Keratinocyte (primary cell): Measurements from ENCODE around the gene TADA2B. TPM values are rescaled to one million over a fixed set of nuclear protein-coding genes. Genes with fewer than 3 reads are reported as not detected.

Experiments used
- DNase-seq: peaks from one replicate; pipeline ENCODE4 v3.0.0-alpha.2; 2011; ENCODE audit warnings: low read depth, missing footprints, low spot score
- FAIRE-seq: peaks from 2 replicates; lab custom pipeline; 2011; peaks lifted over from hg19 to GRCh38; lab: Jason Lieb, UNC
- H2AFZ ChIP-seq: 2 replicates; pipeline ENCODE4 v1.6.0; 2012; ENCODE audit warnings: low read length, control low read depth, inconsistent platforms; ENCODE audit not compliant: control insufficient read depth
- H3K27ac ChIP-seq: 2 replicates; pipeline ENCODE4 v1.5.1; 2011; ENCODE audit warnings: low read length; ENCODE audit not compliant: control insufficient read depth, insufficient read depth
- H3K27me3 ChIP-seq: 3 replicates; pipeline ENCODE4 v1.6.0; 2011; ENCODE audit warnings: low read length; ENCODE audit not compliant: control insufficient read depth, insufficient read depth; ENCODE audit errors: extremely low read depth
- H3K36me3 ChIP-seq, 2 experiments: 2 replicates in 1 of 2; 3 replicates in 1 of 2; pipeline ENCODE4 v1.5.1; 2011; ENCODE audit warnings: low read length in 2 of 2, mild to moderate bottlenecking in 1 of 2; ENCODE audit not compliant: control insufficient read depth in 2 of 2, insufficient read depth in 2 of 2; ENCODE audit errors: extremely low read depth in 1 of 2
- H3K4me1 ChIP-seq: 3 replicates; pipeline ENCODE4 v1.5.1; 2011; ENCODE audit warnings: low read length; ENCODE audit not compliant: control insufficient read depth, insufficient read depth; ENCODE audit errors: extremely low read depth
- H3K4me2 ChIP-seq: 3 replicates; pipeline ENCODE4 v1.6.0; 2011; ENCODE audit warnings: low read depth, low read length; ENCODE audit not compliant: control insufficient read depth, insufficient read depth; ENCODE audit errors: extremely low read depth
- H3K4me3 ChIP-seq, 3 experiments: fragments of 200-600 bp in 1 of 3; sonication (generic) in 1 of 3; 2 replicates in 2 of 3; 3 replicates in 1 of 3; pipeline ENCODE4 v1.5.1; 2011 to 2016; ENCODE audit warnings: low read length in 3 of 3, mild to moderate bottlenecking in 3 of 3, control low read depth in 2 of 3, inconsistent platforms in 1 of 3, low read depth in 1 of 3, mixed read lengths in 1 of 3, mixed run types in 1 of 3, moderate library complexity in 1 of 3; ENCODE audit not compliant: control insufficient read depth in 2 of 3, insufficient read depth in 2 of 3; ENCODE audit errors: extremely low read depth in 1 of 3
- H3K79me2 ChIP-seq: 2 replicates; pipeline ENCODE4 v1.6.0; 2012; ENCODE audit warnings: low read length; ENCODE audit not compliant: control insufficient read depth, insufficient read depth
- H3K9ac ChIP-seq: 3 replicates; pipeline ENCODE4 v1.6.0; 2011; ENCODE audit warnings: low read length; ENCODE audit not compliant: control insufficient read depth, insufficient read depth; ENCODE audit errors: extremely low read depth
- H3K9me1 ChIP-seq: 3 replicates; pipeline ENCODE4 v1.6.0; 2011; ENCODE audit warnings: low read length; ENCODE audit not compliant: control insufficient read depth, insufficient read depth; ENCODE audit errors: extremely low read depth
- H3K9me3 ChIP-seq: 2 replicates; pipeline ENCODE4 v1.5.1; 2012; ENCODE audit warnings: low read depth, low read length; ENCODE audit not compliant: control insufficient read depth
- H4K20me1 ChIP-seq: 3 replicates; pipeline ENCODE4 v1.6.0; 2011; ENCODE audit warnings: low read length; ENCODE audit not compliant: control insufficient read depth, insufficient read depth; ENCODE audit errors: extremely low read depth
- EZH2 ChIP-seq: IDR thresholded peaks from one replicate; pipeline ENCODE4 v1.6.1; 2012; ENCODE audit warnings: inconsistent platforms, mild to moderate bottlenecking, low read length, moderate library complexity
- dilution Hi-C: fragments of 300-500 bp; cut with MboI; formaldehyde crosslinking; loops from one replicate; pipeline ENCODE4 v1.7.0; 2020; ENCODE audit warnings: low sequenced_read_pairs; ENCODE audit not compliant: extremely low pct_ligation_motif_present
- polyA plus RNA-seq, 5 experiments: library from polyadenylated mRNA; depleted of rRNA in 3 of 5; stranded (reverse) in 3 of 5; stranded (forward) in 1 of 5; unstranded in 1 of 5; fragments of >200 nt; gene quantifications; 1 replicate in 1 of 5; 2 replicates in 3 of 5; 3 replicates in 1 of 5; pipeline versions ENCODE4 v1.2.1 to v1.2.3, GENCODE V29; 2011 to 2012; ENCODE audit warnings: missing spikeins in 2 of 5, low read depth in 1 of 5, low replicate concordance in 1 of 5
- TF ChIP-seq, protein P1 (sequence below), 3 experiments: IDR thresholded peaks in 1 of 3; conservative IDR thresholded peaks in 1 of 3; optimal IDR thresholded peaks in 1 of 3; 2 replicates in 2 of 3; 3 replicates in 1 of 3; pipeline versions ENCODE3 to v1.5.1; 2011; ENCODE audit warnings: low read length in 3 of 3, mild to moderate bottlenecking in 3 of 3, moderate library complexity in 2 of 3, control low read depth in 1 of 3, inconsistent platforms in 1 of 3; ENCODE audit not compliant: insufficient read depth in 2 of 3; ENCODE audit errors: extremely low read depth in 1 of 3

TADA2B gene
- polyA plus RNA-seq, 1 donor (not counting 4 experiments of a cell fraction or from before 2014, with no cell fraction given) = 5.3 TPM

GRCh38 chr4:7066493-7066892 lies 23.3 kb downstream of the TADA2B start:
- TF ChIP-seq, protein P1, sequence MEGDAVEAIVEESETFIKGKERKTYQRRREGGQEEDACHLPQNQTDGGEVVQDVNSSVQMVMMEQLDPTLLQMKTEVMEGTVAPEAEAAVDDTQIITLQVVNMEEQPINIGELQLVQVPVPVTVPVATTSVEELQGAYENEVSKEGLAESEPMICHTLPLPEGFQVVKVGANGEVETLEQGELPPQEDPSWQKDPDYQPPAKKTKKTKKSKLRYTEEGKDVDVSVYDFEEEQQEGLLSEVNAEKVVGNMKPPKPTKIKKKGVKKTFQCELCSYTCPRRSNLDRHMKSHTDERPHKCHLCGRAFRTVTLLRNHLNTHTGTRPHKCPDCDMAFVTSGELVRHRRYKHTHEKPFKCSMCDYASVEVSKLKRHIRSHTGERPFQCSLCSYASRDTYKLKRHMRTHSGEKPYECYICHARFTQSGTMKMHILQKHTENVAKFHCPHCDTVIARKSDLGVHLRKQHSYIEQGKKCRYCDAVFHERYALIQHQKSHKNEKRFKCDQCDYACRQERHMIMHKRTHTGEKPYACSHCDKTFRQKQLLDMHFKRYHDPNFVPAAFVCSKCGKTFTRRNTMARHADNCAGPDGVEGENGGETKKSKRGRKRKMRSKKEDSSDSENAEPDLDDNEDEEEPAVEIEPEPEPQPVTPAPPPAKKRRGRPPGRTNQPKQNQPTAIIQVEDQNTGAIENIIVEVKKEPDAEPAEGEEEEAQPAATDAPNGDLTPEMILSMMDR (optimal IDR thresholded peaks at IDR 0.05 in 1 of 3, IDR thresholded peaks at IDR 0.05 in 1 of 3, conservative IDR thresholded peaks at IDR 0.05 in 1 of 3; ENCODE audit: extremely low read depth in 1 of 3, insufficient read depth in 2 of 3, low read length in 3 of 3) = no peak
- TF ChIP-seq EZH2 = no peak
- DNase-seq (no peak), FAIRE-seq (no peak)
- Histone ChIP-seq H3K9me3 (no peaks in the 10 kb centered on the region), H3K4me2 (peak overlapping the region; percentile 92), H3K4me3 (peak overlapping the region; percentile 84 to 90 (median 86)), H3K9ac (peak overlapping the region; percentile 91), H3K36me3 (peaks cover 19 to 20% of the 10 kb centered on the region in 2 experiments), H3K4me1 (peaks cover 13% of the 10 kb centered on the region), H3K27ac (peak overlapping the region; percentile 81), H3K79me2 (peaks cover 46% of the 10 kb centered on the region), H2AFZ (no peak overlapping the region), H4K20me1 (peaks cover 9% of the 10 kb centered on the region), H3K9me1 (no peaks in the 10 kb centered on the region), H3K27me3 (no peaks in the 10 kb centered on the region)
- dilution Hi-C loops = no loop called here

- H3K79me2 ChIP-seq = peaks cover 46% of the 10 kb centered on the region
- peak overlapping the region; percentile 81 for H2AFZ ChIP-seq
- no peaks in the 10 kb centered on the region for H3K9me3 ChIP-seq
- H3K9ac ChIP-seq = peak overlapping the region; percentile 91
- H3K36me3 ChIP-seq = peaks cover 13 to 15% of the 10 kb centered on the region in 2 experiments
- peak overlapping the region; percentile 84 to 90 (median 86) for H3K4me3 ChIP-seq
- H3K9me1 ChIP-seq = no peaks in the 10 kb centered on the region
- H3K4me2 ChIP-seq = peak overlapping the region; percentile 92
- dilution Hi-C loops = no loop called here
- peak overlapping the region; percentile 81 for H3K27ac ChIP-seq
- DNase-seq = no peak
- TF ChIP-seq EZH2 = no peak
- TF ChIP-seq, protein P1 (optimal IDR thresholded peaks at IDR 0.05 in 1 of 3, IDR thresholded peaks at IDR 0.05 in 1 of 3, conservative IDR thresholded peaks at IDR 0.05 in 1 of 3; ENCODE audit: extremely low read depth in 1 of 3, insufficient read depth in 2 of 3, low read length in 3 of 3) = no peak
- peaks cover 9% of the 10 kb centered on the region for H4K20me1 ChIP-seq
- no peaks in the 10 kb centered on the region for H3K27me3 ChIP-seq
- H3K4me1 ChIP-seq = peaks cover 13% of the 10 kb centered on the region
- no peak for FAIRE-seq
Measured at GRCh38 chr4:7067126-7067451, 23.9 kb downstream of the TADA2B start.
